HepG2 (cell line): ENCODE measurements around the gene SUOX. TPM values are rescaled to one million over a fixed set of nuclear protein-coding genes. Genes with fewer than 3 reads are reported as not detected.

Experiments
- ATAC-seq: fragments of 200-7000 bp; cut with Tn5 transposase; 3 replicates; pipeline ENCODE4 v1.9.1; 2020; ENCODE audit warnings: mild to moderate bottlenecking, moderate library complexity
- BruUV-seq: library from RNA; stranded (reverse); fragments of 400-500 nt; replicated peaks from 2 replicates; lab custom pipeline; 2021; lab: Mats Ljungman, UMichigan
- CTCF ChIA-PET: fragments of 300-600 bp; formaldehyde crosslinking; extraction: SDS; loops from one replicate; lab custom pipeline; 2021; ENCODE audit warnings: low total read pairs, inconsistent platforms, low intra/inter-chr PET ratio; lab: Yijun Ruan, JAX
- POLR2A ChIA-PET: fragments of 350-600 bp; sonication (Branson Sonifier 250); formaldehyde crosslinking; loops from one replicate; lab custom pipeline; 2020; ENCODE audit warnings: antibody characterized with exemption, inconsistent platforms; lab: Yijun Ruan, JAX
- DNase-seq: peaks from one replicate; pipeline ENCODE4 v3.0.0-alpha.2; 2015; ENCODE audit warnings: low spot score
- FAIRE-seq: peaks from 3 replicates; lab custom pipeline; 2011; peaks lifted over from hg19 to GRCh38; lab: Jason Lieb, UNC
- H2AFZ ChIP-seq: one replicate; pipeline ENCODE4 v1.6.1; 2011; ENCODE audit warnings: low read length, inconsistent platforms
- H3K27ac ChIP-seq: fragments of 300-600 bp; 3 replicates; pipeline ENCODE4 v1.8.0; 2011; ENCODE audit warnings: mixed run types, mild to moderate bottlenecking, mixed read lengths, low read length, inconsistent platforms; ENCODE audit not compliant: insufficient read depth; ENCODE audit errors: extremely low read length
- H3K27me3 ChIP-seq, 2 experiments: fragments of 200-600 bp in 1 of 2; 2 replicates in 1 of 2; 3 replicates in 1 of 2; pipeline versions ENCODE4 v1.6.0 to v1.8.0; 2011; ENCODE audit warnings: low read length in 2 of 2, mild to moderate bottlenecking in 2 of 2, moderate library complexity in 2 of 2, inconsistent platforms in 1 of 2; ENCODE audit not compliant: insufficient read depth in 2 of 2, control insufficient read depth in 1 of 2
- H3K36me3 ChIP-seq, 2 experiments: fragments of 200-600 bp in 1 of 2; replicated peaks in 1 of 2; 2 replicates in 1 of 2; 3 replicates in 1 of 2; pipeline versions ENCODE4 v1.5.1 to v1.8.0; 2011; ENCODE audit warnings: low read length in 2 of 2, inconsistent platforms in 1 of 2; ENCODE audit not compliant: insufficient read depth in 2 of 2, control insufficient read depth in 1 of 2
- H3K4me1 ChIP-seq: 2 replicates; pipeline ENCODE4 v1.5.1; 2012; ENCODE audit warnings: low read length, inconsistent platforms; ENCODE audit not compliant: insufficient read depth
- H3K4me2 ChIP-seq: 2 replicates; pipeline ENCODE4 v1.6.0; 2011; ENCODE audit warnings: low read depth, low read length, inconsistent platforms
- H3K4me3 ChIP-seq, 3 experiments: fragments of 200-600 bp in 1 of 3; sonication (generic), shearing (Covaris generic) in 1 of 3; replicated peaks in 1 of 3; 2 replicates each; pipeline ENCODE4 v1.5.1; 2011 to 2016; ENCODE audit warnings: low read length in 3 of 3, inconsistent platforms in 2 of 3, low read depth in 2 of 3, mild to moderate bottlenecking in 2 of 3, control low read depth in 1 of 3, mixed read lengths in 1 of 3; ENCODE audit not compliant: insufficient read depth in 1 of 3
- H3K79me2 ChIP-seq: one replicate; pipeline ENCODE4 v1.6.1; 2011; ENCODE audit warnings: low read length, inconsistent platforms; ENCODE audit not compliant: insufficient read depth
- H3K9ac ChIP-seq: 2 replicates; pipeline ENCODE4 v1.6.0; 2011; ENCODE audit warnings: mild to moderate bottlenecking, low read depth, low read length, inconsistent platforms; ENCODE audit not compliant: insufficient read depth
- H3K9me3 ChIP-seq: 2 replicates; pipeline ENCODE4 v1.5.1; 2012; ENCODE audit warnings: mild to moderate bottlenecking, low read length
- H4K20me1 ChIP-seq: 2 replicates; pipeline ENCODE4 v1.6.0; 2011; ENCODE audit warnings: inconsistent platforms, mild to moderate bottlenecking, low read length, moderate library complexity; ENCODE audit not compliant: insufficient read depth
- BRCA1 ChIP-seq: sonication (generic); formaldehyde crosslinking; IDR thresholded peaks from 2 replicates; pipeline ENCODE4 v1.4.0; 2020; ENCODE audit warnings: missing genetic modification reagents
- ELF3 ChIP-seq: IDR thresholded peaks from 2 replicates; pipeline ENCODE4 v1.6.1; 2016; ENCODE audit warnings: missing genetic modification reagents, missing compliant biosample characterization
- FOXO1 ChIP-seq: sonication (generic); formaldehyde crosslinking; IDR thresholded peaks from 2 replicates; pipeline ENCODE4 v1.4.0; 2020; ENCODE audit warnings: missing genetic modification reagents
- ISL2 ChIP-seq: sonication (generic); formaldehyde crosslinking; IDR thresholded peaks from 2 replicates; pipeline ENCODE4 v1.5.0; 2020; ENCODE audit warnings: missing genetic modification reagents
- KDM5A ChIP-seq: fragments of 200-600 bp; sonication (generic); IDR thresholded peaks from 2 replicates; pipeline ENCODE4 v1.7.0; 2018; ENCODE audit warnings: antibody characterized with exemption, mild to moderate bottlenecking, low read length, borderline replicate concordance
- NFIC ChIP-seq: IDR thresholded peaks from 2 replicates; pipeline ENCODE4 v1.6.1; 2012; ENCODE audit warnings: mild to moderate bottlenecking, low read length, inconsistent platforms
- ZNF3 ChIP-seq: IDR thresholded peaks from 2 replicates; pipeline ENCODE4 v1.7.0; 2017; ENCODE audit warnings: inconsistent platforms
- ZNF678 ChIP-seq: sonication (generic); formaldehyde crosslinking; IDR thresholded peaks from 2 replicates; pipeline ENCODE4 v1.4.0; 2020; ENCODE audit warnings: mild to moderate bottlenecking, missing genetic modification reagents
- ZNF737 ChIP-seq: sonication (generic); formaldehyde crosslinking; IDR thresholded peaks from 2 replicates; pipeline ENCODE4 v1.5.0; 2020; ENCODE audit warnings: missing genetic modification reagents, mild to moderate bottlenecking, borderline replicate concordance
- ZNF768 ChIP-seq: sonication (generic); formaldehyde crosslinking; IDR thresholded peaks from 2 replicates; pipeline ENCODE4 v1.4.0; 2020; ENCODE audit warnings: missing genetic modification reagents
- WGBS: methylation state at CpG from one replicate; pipeline ENCODE4 v1.1.6; 2017; ENCODE audit warnings: low lambda C conversion rate; 5-methylcytosine and 5-hydroxymethylcytosine counted together
- in situ Hi-C: cut with HindIII; loops from 2 replicates; pipeline ENCODE4 v1.10.0; 2017; ENCODE audit warnings: low pct_unique_long_range_greater_than_20kb; ENCODE audit not compliant: extremely low pct_ligation_motif_present
- intact Hi-C: fragments of 100-400 bp; cut with micrococcal nuclease; formaldehyde crosslinking; loops from one replicate; pipeline ENCODE4 v1.10.0; 2022; ENCODE audit not compliant: unreplicated experiment
- polyA plus RNA-seq, 8 experiments: library from polyadenylated mRNA; depleted of rRNA in 3 of 8; stranded (reverse) in 7 of 8; unstranded in 1 of 8; fragments of >200 nt; fragmentation: Illumina TruSeq in 4 of 8; extraction: Trizol in 4 of 8; gene quantifications; 2 replicates each; pipeline versions ENCODE4 v1.2.1 to v1.2.3, GENCODE V29; 2011 to 2016; ENCODE audit warnings: low read depth in 4 of 8, missing spikeins in 1 of 8, mixed read lengths in 1 of 8; ENCODE audit not compliant: insufficient read depth in 1 of 8
- total RNA-seq, 5 experiments: library from RNA; depleted of rRNA; stranded (reverse); fragments of >200 nt; fragmentation: Illumina TruSeq; extraction: Trizol; gene quantifications; 2 replicates each; pipeline ENCODE4 v1.2.3, GENCODE V29; 2016; ENCODE audit warnings: low read depth in 1 of 5
- TF ChIP-seq, protein P1 (sequence below): sonication (generic); formaldehyde crosslinking; IDR thresholded peaks from 2 replicates; pipeline ENCODE4 v1.8.0; 2022; ENCODE audit warnings: mild to moderate bottlenecking, missing genetic modification reagents
- TF ChIP-seq, protein P2 (sequence below): sonication (generic); formaldehyde crosslinking; IDR thresholded peaks from 2 replicates; pipeline ENCODE4 v1.4.0; 2020; ENCODE audit warnings: missing genetic modification reagents

Gene SUOX
- total and polyA plus RNA-seq, 2 of the 13 experiments (the other 11 are each of a cell fraction or from before 2014, with no cell fraction given) = 23.9 to 25.9 TPM

DNA sequence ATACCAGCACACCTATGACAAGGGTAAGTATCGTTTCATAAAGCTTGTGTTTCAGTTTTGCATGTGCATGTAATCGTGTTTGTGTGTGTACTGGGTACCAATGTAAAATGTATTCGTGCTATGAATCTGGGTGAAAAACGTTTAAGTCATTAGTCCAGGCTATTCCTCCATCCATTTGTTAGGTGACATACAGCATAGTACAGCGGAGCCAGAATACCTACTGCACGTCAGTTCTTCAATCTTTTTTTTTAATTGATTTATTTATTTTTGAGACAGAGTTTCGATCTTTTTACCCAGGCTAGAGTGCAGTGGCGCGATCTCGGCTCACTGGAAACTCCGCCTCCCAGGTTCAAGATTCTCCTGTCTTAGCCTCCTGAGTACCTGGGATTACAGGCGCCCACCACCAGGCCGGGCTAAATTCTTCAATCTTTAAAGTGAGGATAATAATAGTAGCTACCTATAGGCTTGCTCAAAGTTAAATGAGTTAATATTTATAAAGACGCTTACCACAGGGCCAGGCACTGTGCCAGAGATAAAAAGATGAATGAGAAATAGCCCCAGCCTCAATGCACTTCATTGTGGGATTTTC is 44.0 kb downstream of the SUOX start:
- ATAC-seq = peak; percentile 32
- BruUV-seq = TSS peak; percentile 84
- intact Hi-C loops = loop anchor here (1.0 kb wide), 4 partner anchors 12 to 211 kb away; partner anchors contain the start of gene DGKA
- Histone ChIP-seq H3K79me2 (peaks cover 21% of the 10 kb centered on the region), H3K27me3 (no peaks in the 10 kb centered on the region), H3K4me2 (peak overlapping the region; percentile 89), H3K9me3 (no peaks in the 10 kb centered on the region), H3K27ac (peak overlapping the region; percentile 72), H3K4me3 (peak overlapping the region; percentile 28 to 70 (median 67)), H3K9ac (peak overlapping the region; percentile 60), H4K20me1 (peaks cover 6% of the 10 kb centered on the region; the same call in 1 of the 2 replicates), H3K36me3 (peaks cover 2 to 20% of the 10 kb centered on the region in 2 experiments), H3K4me1 (peaks cover 44% of the 10 kb centered on the region)
- POLR2A ChIA-PET = interaction anchor here (0.6 to 3.4 kb wide), 6 partner anchors 25 to 67 kb away, joined by 3 to 26 read pairs (median 6); partner anchors contain the start of genes PA2G4, RAB5B and SUOX
- 12% methylated on average over 14 of the region's 14 CpGs for whole genome bisulfite sequencing
- DNase-seq = no peak
- no peak for FAIRE-seq
- CTCF ChIA-PET = interaction anchor here (1.2 to 1.9 kb wide), 3 partner anchors 11 to 85 kb away, joined by 4 to 5 read pairs (median 4); partner anchors contain the start of gene SUOX
- TF ChIP-seq NFIC (peak; percentile 48), ZNF3 (CRISPR knock-in tag) (0 out of 2 replicates have a peak, but pooled peaks have one; percentile 13), KDM5A (no peak)
- TF ChIP-seq, all 625 proteins: peak for 2
- peak overlapping the region; percentile 52 for H2AFZ ChIP-seq
- in situ Hi-C loops = no loop called here

DNA sequence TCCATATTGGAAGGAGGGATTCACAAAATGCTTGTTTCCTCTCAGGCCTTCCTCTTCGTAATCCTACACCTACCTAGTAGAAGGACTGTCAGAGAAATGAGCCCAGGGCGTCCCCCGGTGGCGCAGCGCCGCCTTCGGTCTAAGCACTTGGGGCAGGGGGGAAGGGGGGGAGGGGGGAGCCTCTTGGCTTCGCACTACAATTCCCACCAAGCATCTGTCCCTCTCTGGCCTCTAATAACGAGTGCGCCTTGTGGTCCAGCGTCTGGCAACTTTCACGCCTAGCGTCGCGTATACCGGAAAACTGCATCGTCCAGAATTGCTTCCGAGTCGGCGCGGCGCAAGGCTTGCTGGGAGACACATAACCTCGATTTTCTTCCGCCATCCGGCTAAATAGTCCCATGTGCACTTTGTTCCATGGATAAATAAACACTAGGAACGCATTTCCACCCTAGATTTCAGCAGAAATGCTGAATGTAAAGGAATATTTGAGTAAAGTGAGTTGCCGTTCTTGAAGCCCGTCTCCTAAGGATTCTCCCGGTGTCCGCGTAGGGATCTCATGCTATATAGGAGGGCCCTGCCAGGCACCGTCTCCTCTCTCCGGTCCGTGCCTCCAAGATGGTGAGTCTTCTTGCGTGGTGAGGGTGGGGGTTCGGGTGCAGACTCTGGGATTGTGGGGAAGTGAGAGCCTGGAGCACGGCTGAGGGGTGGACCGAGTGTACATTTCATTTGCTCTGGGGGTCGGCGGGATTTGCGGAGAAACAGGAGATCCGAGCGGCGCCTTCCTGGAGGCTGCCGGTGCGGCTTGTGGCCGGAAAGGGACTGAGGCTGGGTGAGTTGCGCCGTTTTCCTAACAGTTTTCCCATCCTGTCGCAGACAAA is 44.7 kb downstream of the SUOX start, which contains the start of gene RPS26:
RPS26 (plus strand) TSS at position 367 of the 878 bp plus-strand sequence; CDS start at position 616, 249 bp downstream.
- CTCF ChIA-PET = interaction anchor here (0.7 to 1.9 kb wide), 4 partner anchors 12 to 86 kb away, joined by 4 to 5 read pairs (median 4); partner anchors contain the start of gene SUOX
- POLR2A ChIA-PET = interaction anchor here (1.4 to 3.4 kb wide), 4 partner anchors 39 to 68 kb away, joined by 3 to 26 read pairs (median 6); partner anchors contain the start of genes PA2G4, RAB5B and SUOX
- 2% methylated on average over 30 of the region's 50 CpGs for WGBS
- BruUV-seq = no TSS peak
- Histone ChIP-seq H2AFZ (peak within 1 kb of the TSS; percentile 100), H3K79me2 (peaks cover 21% of the 10 kb centered on the region), H3K9ac (peak within 1 kb of the TSS; percentile 99), H3K9me3 (no peaks in the 10 kb centered on the region), H3K27ac (peak within 1 kb of the TSS; percentile 98), H4K20me1 (peaks cover 6% of the 10 kb centered on the region; the same call in 1 of the 2 replicates), H3K4me2 (peak within 1 kb of the TSS; percentile 91), H3K27me3 (no peaks in the 10 kb centered on the region), H3K4me3 (peak within 1 kb of the TSS; percentile 84 to 94 (median 87)), H3K36me3 (peaks cover 2 to 20% of the 10 kb centered on the region in 2 experiments), H3K4me1 (peaks cover 45% of the 10 kb centered on the region)
- in situ Hi-C loops (no loop called here), intact Hi-C loops (loop anchor here (1.0 kb wide), 4 partner anchors 12 to 211 kb away; partner anchors contain the start of gene DGKA)
- peak; percentile 86 for FAIRE-seq
- ATAC-seq = peak; percentile 95
- DNase-seq = peak; percentile 99
- TF ChIP-seq ZNF737 (CRISPR knock-in tag) (0 out of 2 replicates have a peak, but pooled peaks have one; percentile 22), FOXO1 (peak; percentile 26; the same call in 1 of the 2 replicates), BRCA1 (CRISPR knock-in tag) (no peak), ELF3 (CRISPR knock-in tag) (peak; percentile 41), ISL2 (CRISPR knock-in tag) (peak; percentile 71; the same call in 1 of the 2 replicates), ZNF678 (CRISPR knock-in tag) (no peak), ZNF768 (CRISPR knock-in tag) (0 out of 2 replicates have a peak, but pooled peaks have one; percentile 25)
- TF ChIP-seq, protein P1, sequence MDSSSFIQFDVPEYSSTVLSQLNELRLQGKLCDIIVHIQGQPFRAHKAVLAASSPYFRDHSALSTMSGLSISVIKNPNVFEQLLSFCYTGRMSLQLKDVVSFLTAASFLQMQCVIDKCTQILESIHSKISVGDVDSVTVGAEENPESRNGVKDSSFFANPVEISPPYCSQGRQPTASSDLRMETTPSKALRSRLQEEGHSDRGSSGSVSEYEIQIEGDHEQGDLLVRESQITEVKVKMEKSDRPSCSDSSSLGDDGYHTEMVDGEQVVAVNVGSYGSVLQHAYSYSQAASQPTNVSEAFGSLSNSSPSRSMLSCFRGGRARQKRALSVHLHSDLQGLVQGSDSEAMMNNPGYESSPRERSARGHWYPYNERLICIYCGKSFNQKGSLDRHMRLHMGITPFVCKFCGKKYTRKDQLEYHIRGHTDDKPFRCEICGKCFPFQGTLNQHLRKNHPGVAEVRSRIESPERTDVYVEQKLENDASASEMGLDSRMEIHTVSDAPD (CRISPR knock-in tag) = no peak
- TF ChIP-seq, protein P2, sequence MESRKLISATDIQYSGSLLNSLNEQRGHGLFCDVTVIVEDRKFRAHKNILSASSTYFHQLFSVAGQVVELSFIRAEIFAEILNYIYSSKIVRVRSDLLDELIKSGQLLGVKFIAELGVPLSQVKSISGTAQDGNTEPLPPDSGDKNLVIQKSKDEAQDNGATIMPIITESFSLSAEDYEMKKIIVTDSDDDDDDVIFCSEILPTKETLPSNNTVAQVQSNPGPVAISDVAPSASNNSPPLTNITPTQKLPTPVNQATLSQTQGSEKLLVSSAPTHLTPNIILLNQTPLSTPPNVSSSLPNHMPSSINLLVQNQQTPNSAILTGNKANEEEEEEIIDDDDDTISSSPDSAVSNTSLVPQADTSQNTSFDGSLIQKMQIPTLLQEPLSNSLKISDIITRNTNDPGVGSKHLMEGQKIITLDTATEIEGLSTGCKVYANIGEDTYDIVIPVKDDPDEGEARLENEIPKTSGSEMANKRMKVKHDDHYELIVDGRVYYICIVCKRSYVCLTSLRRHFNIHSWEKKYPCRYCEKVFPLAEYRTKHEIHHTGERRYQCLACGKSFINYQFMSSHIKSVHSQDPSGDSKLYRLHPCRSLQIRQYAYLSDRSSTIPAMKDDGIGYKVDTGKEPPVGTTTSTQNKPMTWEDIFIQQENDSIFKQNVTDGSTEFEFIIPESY = 0 out of 2 replicates have a peak, but pooled peaks have one; percentile 18
